ENCODE measurements around the gene CRX. TPM values are rescaled to one million over a fixed set of nuclear protein-coding genes. Genes with fewer than 3 reads are reported as not detected.
"Not testable (repeated sequence)": the region's sequence is repeated elsewhere in the genome, so short reads cannot be mapped to it uniquely, and the experiment has no call there.

The CRX gene
- total RNA-seq, 1 experiment from 2014 or later, result 0.13 TPM

DNA sequence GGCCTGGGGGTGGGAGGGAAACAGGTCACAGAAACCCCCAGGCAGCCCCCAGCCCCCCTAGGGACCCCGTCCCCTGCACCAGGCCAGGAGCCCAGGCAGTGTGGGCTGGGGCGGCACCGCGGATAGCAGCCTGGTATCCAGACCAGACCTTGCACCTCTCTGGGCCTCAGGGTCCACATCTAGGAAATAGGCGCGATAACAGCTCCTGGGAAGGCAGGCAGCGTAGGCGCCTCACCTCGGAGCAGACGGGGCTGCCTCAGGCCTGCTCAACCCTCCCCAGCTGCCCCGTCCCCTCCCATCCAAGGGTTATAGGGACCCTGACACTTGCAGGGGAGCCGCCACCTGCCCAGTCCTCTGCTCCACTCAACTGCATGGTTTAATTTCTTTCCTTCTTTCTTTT is 18.1 kb upstream of the CRX start:
- H3K9me3 Mint-ChIP-seq; H4K91ac ChIP-seq (ENCODE audit: insufficient read length, low read depth, low read length); H3K36me3 Mint-ChIP-seq (ENCODE audit: insufficient read depth in 1 of 3, low read depth in 3 of 3); H3K23ac ChIP-seq (ENCODE audit: insufficient read length, low read depth, low read length); H3K4me3 Mint-ChIP-seq; H3K79me2 ChIP-seq (ENCODE audit: insufficient read depth, low read length); H3K27me3 Mint-ChIP-seq (ENCODE audit: low read depth); H3K4me2 ChIP-seq (ENCODE audit: insufficient read depth, insufficient read length, low read length); H2AK5ac ChIP-seq (ENCODE audit: insufficient read length, low read length); H2AFZ ChIP-seq (ENCODE audit: low read length); H2BK5ac ChIP-seq (ENCODE audit: insufficient read length, low read length); H3K9ac ChIP-seq (ENCODE audit: extremely low read depth, insufficient read length, low read length); H3K18ac ChIP-seq (ENCODE audit: insufficient read length, low read depth, low read length); H3K23me2 ChIP-seq (ENCODE audit: insufficient read length, low read depth, low read length, poor library complexity, severe bottlenecking); H3K14ac ChIP-seq (ENCODE audit: insufficient read depth, low read length); H2BK20ac ChIP-seq (ENCODE audit: low read depth, low read length, poor library complexity, severe bottlenecking); H3T11ph ChIP-seq (ENCODE audit: low read length); H4K8ac ChIP-seq (replicated peaks; ENCODE audit: insufficient read length, low read depth, low read length); H3K79me1 ChIP-seq (ENCODE audit: insufficient read depth, low read depth, low read length, poor library complexity, severe bottlenecking); H3K4ac ChIP-seq (ENCODE audit: low read depth, low read length); H4K5ac ChIP-seq (ENCODE audit: insufficient read length, low read depth, low read length); H3K56ac ChIP-seq (ENCODE audit: insufficient read length, low read depth, low read length); DNase-seq; H2BK120ac ChIP-seq (ENCODE audit: low read depth, low read length, poor library complexity, severe bottlenecking); H3K4me1 ChIP-seq (ENCODE audit: insufficient read depth, low read length); H3K4me1 Mint-ChIP-seq; H3K27me3 ChIP-seq (ENCODE audit: insufficient read depth, low read length); H3K27ac Mint-ChIP-seq; H4K20me1 ChIP-seq (ENCODE audit: control insufficient read depth, insufficient read depth, insufficient read length); H2BK12ac ChIP-seq (ENCODE audit: insufficient read length, low read depth, low read length); H3K9me3 ChIP-seq (ENCODE audit: control insufficient read depth, low read depth, low read length); H2BK15ac ChIP-seq (ENCODE audit: low read depth, low read length); H3K27ac ChIP-seq (ENCODE audit: insufficient read length, low read depth, low read length): not testable (repeated sequence)
- no CpG with 5 or more reads among the region's 12 CpGs for WGBS (ENCODE audit: extremely low coverage, insufficient read length, low lambda C conversion rate)

DNA sequence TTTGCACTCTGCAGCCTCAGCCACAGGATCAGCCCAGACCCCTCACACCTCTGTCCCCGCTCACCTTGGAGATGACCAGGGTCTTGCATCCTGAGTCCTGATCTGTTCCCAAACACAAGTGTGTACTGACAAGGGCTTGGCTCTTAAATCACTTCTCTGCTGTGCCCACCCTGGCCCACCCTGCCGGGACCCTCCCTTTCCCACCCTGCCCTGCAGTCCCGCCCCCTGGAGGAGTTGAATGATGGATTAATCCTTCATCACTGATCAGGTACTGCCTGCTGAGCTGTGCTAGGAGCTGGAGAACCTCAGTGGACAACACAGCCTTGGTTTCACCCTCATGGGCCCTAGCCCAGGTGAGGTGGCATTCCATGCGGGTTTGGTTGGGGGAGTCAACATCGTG is 17.3 kb upstream of the CRX start, which contains the start of gene TPRX1:
TPRX1 (minus strand) TSS at position 101 of the 400 bp plus-strand sequence; CDS start at position 89, 12 bp downstream.
- not testable (repeated sequence) for H2AFZ ChIP-seq (ENCODE audit: low read length); H3K4me1 Mint-ChIP-seq; H3K4me2 ChIP-seq (ENCODE audit: insufficient read depth, insufficient read length, low read length); H3K79me1 ChIP-seq (ENCODE audit: insufficient read depth, low read depth, low read length, poor library complexity, severe bottlenecking); H3K14ac ChIP-seq (ENCODE audit: insufficient read depth, low read length); H2BK12ac ChIP-seq (ENCODE audit: insufficient read length, low read depth, low read length); H3K4me1 ChIP-seq (ENCODE audit: insufficient read depth, low read length); H4K8ac ChIP-seq (replicated peaks; ENCODE audit: insufficient read length, low read depth, low read length); H2BK120ac ChIP-seq (ENCODE audit: low read depth, low read length, poor library complexity, severe bottlenecking); H4K91ac ChIP-seq (ENCODE audit: insufficient read length, low read depth, low read length); H3K79me2 ChIP-seq (ENCODE audit: insufficient read depth, low read length); H3K4ac ChIP-seq (ENCODE audit: low read depth, low read length); H2BK5ac ChIP-seq (ENCODE audit: insufficient read length, low read length); H3K9me3 Mint-ChIP-seq; H3K23ac ChIP-seq (ENCODE audit: insufficient read length, low read depth, low read length); H3K9ac ChIP-seq (ENCODE audit: extremely low read depth, insufficient read length, low read length); H3K23me2 ChIP-seq (ENCODE audit: insufficient read length, low read depth, low read length, poor library complexity, severe bottlenecking); H3K36me3 Mint-ChIP-seq (ENCODE audit: insufficient read depth in 1 of 3, low read depth in 3 of 3); H3K27me3 ChIP-seq (ENCODE audit: insufficient read depth, low read length); H4K5ac ChIP-seq (ENCODE audit: insufficient read length, low read depth, low read length); H3K18ac ChIP-seq (ENCODE audit: insufficient read length, low read depth, low read length); H4K20me1 ChIP-seq (ENCODE audit: control insufficient read depth, insufficient read depth, insufficient read length); H3K27me3 Mint-ChIP-seq (ENCODE audit: low read depth); H2BK20ac ChIP-seq (ENCODE audit: low read depth, low read length, poor library complexity, severe bottlenecking); H3K27ac ChIP-seq (ENCODE audit: insufficient read length, low read depth, low read length); H3K9me3 ChIP-seq (ENCODE audit: control insufficient read depth, low read depth, low read length); DNase-seq; H3K4me3 Mint-ChIP-seq; H3T11ph ChIP-seq (ENCODE audit: low read length); H3K56ac ChIP-seq (ENCODE audit: insufficient read length, low read depth, low read length); H2BK15ac ChIP-seq (ENCODE audit: low read depth, low read length); H2AK5ac ChIP-seq (ENCODE audit: insufficient read length, low read length)
- H3K27ac Mint-ChIP-seq, result peak within 1 kb of the TSS in 1 of 3 experiments; percentile 80; a peak in 1 of 7 replicates
- no CpG with 5 or more reads among the region's 5 CpGs for WGBS (ENCODE audit: extremely low coverage, insufficient read length, low lambda C conversion rate)
